WTC11 (cell line): ENCODE data around the gene ARID1A. TPM values are rescaled to one million over a fixed set of nuclear protein-coding genes. Genes with fewer than 3 reads are reported as not detected.

Experiments
- ATAC-seq: fragments of 200-7000 bp; cut with Tn5 transposase; 2 replicates; pipeline ENCODE4 v1.10.0; 2021; ENCODE audit warnings: mild to moderate bottlenecking, moderate library complexity
- CTCF ChIA-PET: fragments of 300-600 bp; sonication (Branson Sonifier 250); formaldehyde crosslinking; loops from one replicate; lab custom pipeline; 2021; ENCODE audit warnings: antibody characterized with exemption; lab: Charles Lee
- POLR2A ChIA-PET: fragments of 350-600 bp; sonication (Branson Sonifier 250); formaldehyde crosslinking; loops from one replicate; lab custom pipeline; 2021; ENCODE audit warnings: antibody characterized with exemption; lab: Charles Lee
- DNase-seq: peaks from one replicate; pipeline ENCODE4 v3.0.0; 2021; ENCODE audit warnings: low spot score
- H3K27ac Mint-ChIP-seq: 2 replicates; pipeline ENCODE4 v1.8.0; 2021; ENCODE audit warnings: mixed read lengths
- H3K27me3 Mint-ChIP-seq: 2 replicates; pipeline ENCODE4 v1.8.0; 2021; ENCODE audit warnings: low read depth, mild to moderate bottlenecking, moderate library complexity, mixed read lengths
- H3K36me3 Mint-ChIP-seq: 2 replicates; pipeline ENCODE4 v1.8.0; 2021; ENCODE audit warnings: mixed read lengths
- H3K4me1 Mint-ChIP-seq: 2 replicates; pipeline ENCODE4 v1.8.0; 2022; ENCODE audit warnings: mixed read lengths
- H3K4me3 Mint-ChIP-seq: 2 replicates; pipeline ENCODE4 v1.8.0; 2021; ENCODE audit warnings: mild to moderate bottlenecking, moderate library complexity, mixed read lengths
- H3K9me3 Mint-ChIP-seq: 2 replicates; pipeline ENCODE4 v1.8.0; 2021; ENCODE audit warnings: mixed read lengths
- AR ChIP-seq: fragments of 250-450 bp; sonication (Bioruptor Pico); IDR thresholded peaks from 2 replicates; pipeline ENCODE4 v1.9.0; 2021; ENCODE audit warnings: mild to moderate bottlenecking
- ATF6 ChIP-seq: sonication (generic); formaldehyde crosslinking; IDR thresholded peaks from 2 replicates; pipeline ENCODE4 v1.8.1; 2023; ENCODE audit warnings: mild to moderate bottlenecking, missing genetic modification reagents
- CBFB ChIP-seq: sonication (generic); formaldehyde crosslinking; IDR thresholded peaks from 2 replicates; pipeline ENCODE4 v1.8.1; 2022; ENCODE audit warnings: mild to moderate bottlenecking, low read depth, missing genetic modification reagents
- ETV6 ChIP-seq: sonication (generic); formaldehyde crosslinking; IDR thresholded peaks from 2 replicates; pipeline ENCODE4 v1.8.1; 2022; ENCODE audit warnings: mild to moderate bottlenecking, missing genetic modification reagents
- FOXK1 ChIP-seq: sonication (generic); formaldehyde crosslinking; IDR thresholded peaks from 2 replicates; pipeline ENCODE4 v1.8.0; 2022; ENCODE audit warnings: mild to moderate bottlenecking, moderate library complexity, missing genetic modification reagents
- HMGA2 ChIP-seq: fragments of 250-450 bp; sonication (Bioruptor Pico); IDR thresholded peaks from 2 replicates; pipeline ENCODE4 v1.4.0; 2021; ENCODE audit warnings: mild to moderate bottlenecking, moderate library complexity
- HMGXB4 ChIP-seq: sonication (generic); formaldehyde crosslinking; IDR thresholded peaks from 2 replicates; pipeline ENCODE4 v1.8.1; 2023; ENCODE audit warnings: mild to moderate bottlenecking, moderate library complexity, missing genetic modification reagents
- IRF2 ChIP-seq: sonication (generic); formaldehyde crosslinking; IDR thresholded peaks from 2 replicates; pipeline ENCODE4 v1.8.0; 2022; ENCODE audit warnings: low read depth, missing genetic modification reagents, borderline replicate concordance
- JAZF1 ChIP-seq: fragments of 250-450 bp; sonication (Bioruptor Pico); IDR thresholded peaks from 2 replicates; pipeline ENCODE4 v1.9.0; 2021; ENCODE audit warnings: moderate library complexity, mild to moderate bottlenecking, inconsistent platforms
- KAT7 ChIP-seq: sonication (generic); formaldehyde crosslinking; IDR thresholded peaks from 2 replicates; pipeline ENCODE4 v1.8.1; 2023; ENCODE audit warnings: missing genetic modification reagents, mild to moderate bottlenecking, borderline replicate concordance
- STAT6 ChIP-seq: sonication (generic); formaldehyde crosslinking; conservative IDR thresholded peaks from 2 replicates; pipeline ENCODE4 v1.8.1; 2023; ENCODE audit warnings: mild to moderate bottlenecking, low read depth, missing genetic modification reagents, moderate library complexity
- USF2 ChIP-seq: sonication (generic); formaldehyde crosslinking; IDR thresholded peaks from 2 replicates; pipeline ENCODE4 v1.8.1; 2023; ENCODE audit warnings: mild to moderate bottlenecking, missing genetic modification reagents, moderate library complexity
- ZBTB43 ChIP-seq: sonication (generic); formaldehyde crosslinking; IDR thresholded peaks from 2 replicates; pipeline ENCODE4 v1.8.1; 2023; ENCODE audit warnings: mild to moderate bottlenecking, missing genetic modification reagents
- ZNF219 ChIP-seq: sonication (generic); formaldehyde crosslinking; IDR thresholded peaks from 2 replicates; pipeline ENCODE4 v1.8.0; 2023; ENCODE audit warnings: missing genetic modification reagents, mild to moderate bottlenecking, borderline replicate concordance
- ZNF423 ChIP-seq: fragments of 250-450 bp; sonication (Bioruptor Pico); IDR thresholded peaks from 2 replicates; pipeline ENCODE4 v2.1.2; 2022; ENCODE audit warnings: mild to moderate bottlenecking, moderate library complexity
- ZNF425 ChIP-seq: fragments of 250-450 bp; sonication (Bioruptor Pico); conservative IDR thresholded peaks from 2 replicates; pipeline ENCODE4 v1.9.0; 2021; ENCODE audit warnings: mild to moderate bottlenecking
- ZNF671 ChIP-seq: fragments of 250-450 bp; sonication (Bioruptor Pico); IDR thresholded peaks from 2 replicates; pipeline ENCODE4 v1.8.0; 2021; ENCODE audit warnings: mild to moderate bottlenecking
- total RNA-seq: library from RNA; stranded (reverse); gene quantifications from 3 replicates; pipeline ENCODE4 v1.2.3, GENCODE V29; 2021

ARID1A gene
- total RNA-seq, 1 experiment from 2014 or later = 98.0 TPM

GRCh38 chr1:26728645-26729044 is 32.8 kb downstream of the ARID1A start:
- H3K36me3 Mint-ChIP-seq = peaks cover 35% of the 10 kb centered on the region
- CTCF ChIA-PET = interaction anchor here (0.6 to 1.7 kb wide), 6 partner anchors 22 to 190 kb away, joined by 3 to 6 read pairs (median 4); no protein-coding TSS in a partner anchor
- TF ChIP-seq HMGXB4 (no peak), HMGA2 (no peak), ATF6 (CRISPR knock-in tag) (no peak), STAT6 (CRISPR knock-in tag) (no peak)
- TF ChIP-seq, all 79 proteins: peak for 0
- Mint-ChIP-seq H3K27me3 (no peaks in the 10 kb centered on the region), H3K9me3 (no peaks in the 10 kb centered on the region), H3K4me3 (no peak overlapping the region), H3K4me1 (peaks cover 52% of the 10 kb centered on the region), H3K27ac (no peak overlapping the region)
- ATAC-seq (no peak), DNase-seq (no peak)
- POLR2A ChIA-PET = no interaction called here

- TF ChIP-seq JAZF1 (CRISPR knock-in tag) (no peak), ZBTB43 (no peak), CBFB (CRISPR knock-in tag) (no peak)
- CTCF ChIA-PET = interaction anchor here (1.2 kb wide), 1 partner anchor 59 kb away, joined by 4 read pairs; no protein-coding TSS in a partner anchor
- Mint-ChIP-seq H3K36me3 (peaks cover 45% of the 10 kb centered on the region), H3K4me1 (peaks cover 42% of the 10 kb centered on the region), H3K4me3 (no peak overlapping the region), H3K27me3 (no peaks in the 10 kb centered on the region), H3K27ac (peak overlapping the region; percentile 78; the same call in 1 of the 2 replicates), H3K9me3 (no peaks in the 10 kb centered on the region)
- POLR2A ChIA-PET = no interaction called here
- DNase-seq (no peak), ATAC-seq (no peak)
Observed at GRCh38 chr1:26729633-26730032, 33.8 kb downstream of the ARID1A start.

- POLR2A ChIA-PET = no interaction called here
- CTCF ChIA-PET = interaction anchor here (0.6 kb wide), 1 partner anchor 97 kb away, joined by 3 read pairs; no protein-coding TSS in a partner anchor
- no peak overlapping the region for H3K27ac Mint-ChIP-seq
- no peak overlapping the region for H3K4me3 Mint-ChIP-seq
- peaks cover 32% of the 10 kb centered on the region for H3K4me1 Mint-ChIP-seq
- no peaks in the 10 kb centered on the region for H3K9me3 Mint-ChIP-seq
- ATAC-seq (no peak), DNase-seq (no peak)
- H3K27me3 Mint-ChIP-seq = no peaks in the 10 kb centered on the region
- peaks cover 53% of the 10 kb centered on the region for H3K36me3 Mint-ChIP-seq
- TF ChIP-seq ZNF219 (CRISPR knock-in tag) (no peak), AR (no peak), IRF2 (no peak), ETV6 (CRISPR knock-in tag) (no peak), ZNF425 (CRISPR knock-in tag) (no peak), USF2 (no peak), KAT7 (CRISPR knock-in tag) (no peak), ZNF671 (no peak), ZNF423 (CRISPR knock-in tag) (no peak), FOXK1 (no peak)
Observed at GRCh38 chr1:26730695-26731094, 34.9 kb downstream of the ARID1A start.
